GM13977 (cell line): ENCODE measurements around the gene PRKCZ.

Experiments used
- DNase-seq: peaks from one replicate; pipeline ENCODE4 v3.0.0; 2012; ENCODE audit warnings: low spot score
- CTCF ChIP-seq: IDR thresholded peaks from 2 replicates; pipeline ENCODE4 v1.5.1; 2012; ENCODE audit warnings: mild to moderate bottlenecking, control low read depth; ENCODE audit not compliant: insufficient read depth; ENCODE audit errors: extremely low read depth, missing control alignments
- in situ Hi-C: fragments of 300-500 bp; cut with MboI; formaldehyde crosslinking; loops from one replicate; pipeline ENCODE4 v1.12.0; 2022; ENCODE audit warnings: low sequenced_read_pairs, low pct_unique_long_range_greater_than_20kb, mixed read lengths, inconsistent platforms; ENCODE audit not compliant: unreplicated experiment

Gene PRKCZ

GRCh38 chr1:2233997-2234761, 184.0 kb downstream of the PRKCZ start:
- in situ Hi-C loops: no loop called here
- DNase-seq: peak; percentile 72
- no peak for TF ChIP-seq CTCF

DNA sequence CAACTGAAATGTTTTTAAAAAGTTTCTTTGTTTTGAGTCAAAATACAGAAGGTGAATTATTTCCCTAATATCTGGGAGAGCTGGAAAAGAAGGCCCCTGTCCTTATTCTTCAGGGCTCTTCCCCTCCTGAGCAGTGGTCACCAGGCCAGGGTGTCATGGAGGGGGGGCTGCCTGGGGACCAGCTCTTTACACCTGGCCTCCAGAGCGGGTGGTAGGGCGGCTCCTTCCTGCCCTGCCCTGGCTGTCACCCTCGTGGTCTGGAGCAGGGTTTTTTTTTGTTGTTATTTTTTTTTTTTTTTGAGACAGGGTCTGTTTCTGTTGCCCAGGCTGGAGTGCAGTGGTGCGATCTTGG, 184.5 kb downstream of the PRKCZ start:
- in situ Hi-C loops: no loop called here
- DNase-seq: no peak
- no peak for TF ChIP-seq CTCF
